Liver (tissue), 9 donors: ENCODE measurements around the gene CASP6. TPM values are rescaled to one million over a fixed set of nuclear protein-coding genes. Genes with fewer than 3 reads are reported as not detected.
A peak's percentile ranks its signal among the peaks of the same experiment; 100 is the strongest.

ENCODE experiments used
- DNase-seq: peaks from one replicate; pipeline ENCODE4 v3.0.0-alpha.2; 2017; ENCODE audit warnings: low spot score
- H3K27ac ChIP-seq, 2 donors: one replicate each; pipeline ENCODE4 v1.7.0; 2013; ENCODE audit warnings: inconsistent platforms in 2 of 2, low read length in 2 of 2, control low read depth in 1 of 2, low read depth in 1 of 2, mild to moderate bottlenecking in 1 of 2
- H3K27me3 ChIP-seq, 4 donors: one replicate each; pipeline versions ENCODE4 v1.6.1 to v1.7.0; 2013; ENCODE audit warnings: low read length in 3 of 4, inconsistent platforms in 1 of 4, mild to moderate bottlenecking in 1 of 4, moderate library complexity in 1 of 4; ENCODE audit not compliant: control insufficient read depth in 4 of 4, insufficient read depth in 4 of 4
- H3K36me3 ChIP-seq, 4 donors: one replicate each; pipeline versions ENCODE4 v1.6.1 to v1.7.0; 2013; ENCODE audit warnings: low read length in 3 of 4, mild to moderate bottlenecking in 3 of 4, low read depth in 1 of 4, moderate library complexity in 1 of 4; ENCODE audit not compliant: control insufficient read depth in 4 of 4, insufficient read depth in 3 of 4
- H3K4me1 ChIP-seq, 4 donors: one replicate each; pipeline versions ENCODE4 v1.6.1 to v1.7.0; 2013; ENCODE audit warnings: low read length in 3 of 4, mild to moderate bottlenecking in 3 of 4, moderate library complexity in 1 of 4; ENCODE audit not compliant: control insufficient read depth in 4 of 4, insufficient read depth in 4 of 4
- H3K4me3 ChIP-seq, 3 donors: one replicate each; pipeline versions ENCODE4 v1.6.1 to v1.7.0; 2013; ENCODE audit warnings: low read length in 3 of 3, control low read depth in 1 of 3, low read depth in 1 of 3, mild to moderate bottlenecking in 1 of 3
- H3K9ac ChIP-seq, 2 donors: one replicate each; pipeline ENCODE4 v1.7.0; 2013; ENCODE audit warnings: low read length in 2 of 2, mild to moderate bottlenecking in 2 of 2, moderate library complexity in 2 of 2, control low read depth in 1 of 2, low read depth in 1 of 2
- H3K9me3 ChIP-seq, 4 donors: one replicate each; pipeline versions ENCODE4 v1.6.1 to v1.7.0; 2013; ENCODE audit warnings: low read length in 3 of 4; ENCODE audit not compliant: control insufficient read depth in 4 of 4
- ATF3 ChIP-seq: IDR thresholded peaks from 2 replicates; pipeline ENCODE4 v1.6.1; 2016; ENCODE audit warnings: antibody characterized with exemption
- CTCF ChIP-seq: fragments of 150-350 bp; IDR thresholded peaks from 2 replicates; pipeline ENCODE4 v1.5.1; 2017; ENCODE audit warnings: improper control_type of control experiment, low read depth, low read length; ENCODE audit not compliant: missing input control
- EGR1 ChIP-seq, 2 donors: IDR thresholded peaks; 2 replicates each; pipeline ENCODE4 v1.6.1; 2016 to 2018; ENCODE audit warnings: antibody characterized with exemption in 2 of 2, low read depth in 2 of 2
- FOXA1 ChIP-seq: IDR thresholded peaks from 2 replicates; pipeline ENCODE4 v1.6.1; 2016; ENCODE audit warnings: antibody characterized with exemption
- FOXA2 ChIP-seq: IDR thresholded peaks from 2 replicates; pipeline ENCODE4 v1.6.1; 2016; ENCODE audit warnings: antibody characterized with exemption
- GABPA ChIP-seq, 2 donors: IDR thresholded peaks in 1 of 2; conservative IDR thresholded peaks in 1 of 2; 2 replicates each; pipeline ENCODE4 v1.6.1; 2016; ENCODE audit warnings: antibody characterized with exemption in 2 of 2, mild to moderate bottlenecking in 1 of 2, moderate library complexity in 1 of 2
- HNF4A ChIP-seq, 2 donors: conservative IDR thresholded peaks; 2 replicates each; pipeline ENCODE4 v1.6.1; 2016; ENCODE audit warnings: antibody characterized with exemption in 2 of 2, mild to moderate bottlenecking in 2 of 2
- HNF4G ChIP-seq: IDR thresholded peaks from 2 replicates; pipeline ENCODE4 v1.6.1; 2016; ENCODE audit warnings: antibody characterized with exemption
- JUND ChIP-seq, 2 donors: IDR thresholded peaks; 2 replicates each; pipeline ENCODE4 v1.6.1; 2016; ENCODE audit warnings: antibody characterized with exemption in 2 of 2
- MAX ChIP-seq: IDR thresholded peaks from 2 replicates; pipeline ENCODE4 v1.6.1; 2016; ENCODE audit warnings: antibody characterized with exemption
- NR2F2 ChIP-seq: IDR thresholded peaks from 2 replicates; pipeline ENCODE4 v1.6.1; 2016; ENCODE audit warnings: antibody characterized with exemption
- RAD21 ChIP-seq, 2 donors: IDR thresholded peaks; 2 replicates each; pipeline ENCODE4 v1.6.1; 2016; ENCODE audit warnings: antibody characterized with exemption in 2 of 2, mild to moderate bottlenecking in 2 of 2
- RXRA ChIP-seq, 2 donors: IDR thresholded peaks; 2 replicates each; pipeline ENCODE4 v1.6.1; 2017 to 2018; ENCODE audit warnings: antibody characterized with exemption in 2 of 2, mild to moderate bottlenecking in 1 of 2
- SP1 ChIP-seq: IDR thresholded peaks from 2 replicates; pipeline ENCODE4 v1.6.1; 2018; ENCODE audit warnings: antibody characterized with exemption, mild to moderate bottlenecking
- TAF1 ChIP-seq: conservative IDR thresholded peaks from 2 replicates; pipeline ENCODE4 v1.6.1; 2016; ENCODE audit warnings: antibody characterized with exemption, mild to moderate bottlenecking
- YY1 ChIP-seq: IDR thresholded peaks from 2 replicates; pipeline ENCODE4 v1.6.1; 2016; ENCODE audit warnings: antibody characterized with exemption, mild to moderate bottlenecking
- ZBTB33 ChIP-seq: IDR thresholded peaks from 2 replicates; pipeline ENCODE4 v1.6.1; 2016; ENCODE audit warnings: antibody characterized with exemption
- WGBS: extraction: QIAGEN DNeasy Blood & Tissue Kit; methylation state at CpG from one replicate; pipeline ENCODE4 v1.1.7; 2013; 5-methylcytosine and 5-hydroxymethylcytosine counted together
- polyA plus RNA-seq, 2 donors: library from polyadenylated mRNA; stranded (reverse) in 1 of 2; unstranded in 1 of 2; fragments of 200-250 nt in 1 of 2; fragments of >200 nt in 1 of 2; fragmentation: Nextera tagmentation in 1 of 2; extraction: Ambion mirVana in 1 of 2; gene quantifications; one replicate each; pipeline versions ENCODE4 v1.2.1 to v1.2.3, GENCODE V29; 2013 to 2015
- total RNA-seq, 2 donors: library from RNA; depleted of rRNA; stranded (reverse); fragments of >200 nt; gene quantifications; one replicate each; pipeline ENCODE4 v1.2.3, GENCODE V29; 2014
- donor health status: healthy.
- donor health status: healthy.
- donor health status: healthy.
- donor health status: healthy.
- donor health status: healthy.

CASP6 gene
- total and polyA plus RNA-seq, 4 donors: 14.9 to 20.9 (median 19.5) TPM

GRCh38 chr4:109730619-109731545 lies 27.6 kb upstream of the CASP6 start:
- peaks cover 2 to 34% (median 15%) of the 10 kb centered on the region in 4 donors for H3K4me1 ChIP-seq
- TF ChIP-seq ATF3 (no peak), NR2F2 (no peak), ZBTB33 (no peak), CTCF (no peak), HNF4A (conservative IDR thresholded peaks at IDR 0.05) (no peak), HNF4G (no peak), RAD21 (IDR thresholded peaks at IDR 0.05) (no peak), EGR1 (IDR thresholded peaks at IDR 0.05; ENCODE audit: low read depth in 2 of 2) (no peak), JUND (IDR thresholded peaks at IDR 0.05) (no peak), FOXA1 (no peak), FOXA2 (no peak)
- peaks cover 0 to 4% (median 0%) of the 10 kb centered on the region in 4 donors for H3K36me3 ChIP-seq
- no peaks in the 10 kb centered on the region for H3K9me3 ChIP-seq
- H3K27me3 ChIP-seq: no peaks in the 10 kb centered on the region
- H3K27ac ChIP-seq: peak overlapping the region; percentile 79 to 90
- DNase-seq: no peak
- H3K4me3 ChIP-seq: peak overlapping the region; percentile 72 to 90 (median 76)
- H3K9ac ChIP-seq: peak overlapping the region; percentile 64 to 78
- 53% methylated on average over 21 of the region's 21 CpGs for WGBS

GRCh38 chr4:109729718-109730618 lies 26.7 kb upstream of the CASP6 start, which contains the start of gene PLA2G12A:
TSS of gene PLA2G12A (minus strand) at chr4:109730070. CDS start at chr4:109729809, 261 bp downstream.
- H3K36me3 ChIP-seq: peaks cover 0 to 4% (median 0%) of the 10 kb centered on the region in 4 donors
- H3K9ac ChIP-seq: peak within 1 kb of the TSS; percentile 64 to 81
- peak within 1 kb of the TSS; percentile 90 to 91 for H3K27ac ChIP-seq
- peak; percentile 81 for DNase-seq
- H3K4me3 ChIP-seq: peak within 1 kb of the TSS; percentile 72 to 98 (median 76)
- no peaks in the 10 kb centered on the region for H3K27me3 ChIP-seq
- H3K9me3 ChIP-seq: no peaks in the 10 kb centered on the region
- 1% methylated on average over 83 of the region's 83 CpGs for WGBS
- H3K4me1 ChIP-seq: peaks cover 2 to 25% (median 13%) of the 10 kb centered on the region in 4 donors
- TF ChIP-seq HNF4G (no peak), NR2F2 (no peak), RAD21 (IDR thresholded peaks at IDR 0.05) (no peak), EGR1 (IDR thresholded peaks at IDR 0.05; ENCODE audit: low read depth in 2 of 2) (no peak), RXRA (IDR thresholded peaks at IDR 0.05) (no peak), GABPA (IDR thresholded peaks at IDR 0.05 in 1 of 2, conservative IDR thresholded peaks at IDR 0.05 in 1 of 2) (no peak), JUND (IDR thresholded peaks at IDR 0.05) (no peak), FOXA2 (no peak), MAX (no peak), SP1 (peak; percentile 6), ZBTB33 (no peak), CTCF (no peak), YY1 (peak; percentile 32), TAF1 (no peak), ATF3 (no peak)
